Activated CD4-positive, alpha-beta T cell treated with anti-CD3 and anti-CD28 coated beads for 24 hours (primary cell): ENCODE data around the gene HEG1.
A peak's percentile ranks its signal among the peaks of the same experiment; 100 is the strongest.

Experiments
- DNase-seq, 2 donors: peaks; one replicate each; pipeline ENCODE4 v3.0.0-alpha.2; 2020; ENCODE audit warnings: low read depth in 2 of 2

Gene HEG1

DNA sequence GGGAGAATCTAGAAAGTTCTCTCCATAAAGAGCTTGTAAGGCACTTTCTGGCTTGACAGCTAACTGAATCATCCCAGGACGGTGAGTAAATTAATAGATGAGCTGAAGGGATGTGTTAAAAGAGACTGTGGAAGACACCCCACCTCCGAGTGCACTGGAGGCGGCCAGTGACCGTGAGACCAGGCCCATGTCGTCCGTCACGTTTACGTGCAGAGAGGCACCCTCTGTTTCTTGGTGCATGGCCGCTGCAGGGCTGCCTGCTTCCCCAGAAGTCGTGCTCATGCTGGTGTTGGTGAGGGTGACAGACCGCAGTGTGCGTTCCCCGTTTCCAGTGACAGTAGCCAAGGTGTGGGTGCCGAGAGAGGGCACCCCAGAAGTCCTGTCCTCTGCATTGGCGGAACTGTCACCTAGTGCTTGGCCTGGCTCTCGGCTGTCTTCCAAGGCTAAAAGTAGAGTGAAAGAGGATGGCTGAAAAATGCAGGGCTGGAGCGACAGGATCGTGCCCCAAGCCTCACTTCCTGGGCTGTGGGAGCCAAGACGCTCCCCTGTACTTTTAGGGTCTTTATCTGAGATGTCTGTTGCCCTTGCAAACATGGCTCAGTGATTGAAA lies 41.1 kb downstream of the HEG1 start:
- DNase-seq = no peak

GRCh38 chr3:125013095-125013494 lies 42.7 kb downstream of the HEG1 start:
- DNase-seq = no peak

GRCh38 chr3:125011941-125012340 lies 43.9 kb downstream of the HEG1 start:
- no peak for DNase-seq

GRCh38 chr3:125010393-125010792 lies 45.4 kb downstream of the HEG1 start:
- DNase-seq = no peak

- DNase-seq = no peak
Measured at GRCh38 chr3:125008766-125009165, 47.0 kb downstream of the HEG1 start.

GRCh38 chr3:125006291-125006731 lies 49.5 kb downstream of the HEG1 start:
- DNase-seq = no peak

DNA sequence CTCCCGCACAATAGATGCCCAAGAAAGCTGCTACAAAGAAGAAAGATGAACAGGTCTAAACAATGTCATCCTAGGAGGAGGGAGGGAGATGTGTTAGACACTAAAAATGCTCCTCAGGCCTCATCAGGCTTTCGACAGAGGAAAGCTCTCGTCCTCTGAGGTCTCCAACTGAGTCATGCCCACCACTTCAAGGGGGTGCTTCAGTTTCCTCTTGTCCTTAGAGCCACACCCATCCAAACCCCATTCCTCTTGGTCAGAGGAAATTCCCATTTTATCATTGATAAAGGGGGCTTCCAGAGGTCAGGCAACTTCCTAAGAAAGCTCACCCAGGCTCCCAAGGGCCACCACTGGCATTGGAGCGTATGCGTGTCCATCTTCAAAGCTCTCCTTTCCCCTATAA lies 50.1 kb downstream of the HEG1 start:
- no peak for DNase-seq

GRCh38 chr3:125005222-125005621 lies 50.6 kb downstream of the HEG1 start:
- no peak for DNase-seq

DNA sequence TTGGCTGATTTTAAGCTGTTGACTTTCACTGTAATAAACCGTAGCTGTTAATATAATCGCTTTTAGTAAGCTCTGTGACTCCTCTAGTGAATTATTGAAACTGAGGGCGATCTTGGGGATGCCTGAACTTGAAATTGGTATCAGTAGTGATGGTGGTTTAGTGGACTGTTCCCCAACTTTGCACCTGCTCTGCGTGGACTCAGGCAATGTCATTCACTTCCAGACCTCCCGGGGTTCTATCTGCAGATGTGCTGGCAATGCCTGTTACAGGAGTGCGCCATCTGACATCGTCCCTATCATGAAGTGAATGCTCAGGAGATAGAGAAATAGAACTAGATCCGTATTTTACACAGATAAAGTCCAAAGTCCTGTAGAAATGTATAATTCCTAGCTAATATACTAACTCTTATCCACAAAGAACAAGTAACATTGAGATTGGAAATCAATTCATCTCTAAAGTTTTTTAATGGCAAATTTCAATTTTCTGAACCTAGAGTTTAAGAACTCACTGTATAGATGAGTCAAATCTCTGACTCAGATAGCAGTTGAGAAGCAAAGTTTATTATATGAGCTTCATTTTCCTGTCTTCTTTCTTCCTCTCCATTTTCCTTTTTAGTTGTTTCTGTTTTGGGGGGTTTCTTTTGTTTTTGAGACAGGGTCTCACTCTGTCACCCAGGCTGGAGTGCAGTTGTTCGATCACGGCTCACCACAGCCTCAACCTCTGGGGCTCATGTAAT lies 51.8 kb downstream of the HEG1 start:
- no peak for DNase-seq

GRCh38 chr3:125003369-125003853 lies 52.4 kb downstream of the HEG1 start:
- no peak for DNase-seq

DNA sequence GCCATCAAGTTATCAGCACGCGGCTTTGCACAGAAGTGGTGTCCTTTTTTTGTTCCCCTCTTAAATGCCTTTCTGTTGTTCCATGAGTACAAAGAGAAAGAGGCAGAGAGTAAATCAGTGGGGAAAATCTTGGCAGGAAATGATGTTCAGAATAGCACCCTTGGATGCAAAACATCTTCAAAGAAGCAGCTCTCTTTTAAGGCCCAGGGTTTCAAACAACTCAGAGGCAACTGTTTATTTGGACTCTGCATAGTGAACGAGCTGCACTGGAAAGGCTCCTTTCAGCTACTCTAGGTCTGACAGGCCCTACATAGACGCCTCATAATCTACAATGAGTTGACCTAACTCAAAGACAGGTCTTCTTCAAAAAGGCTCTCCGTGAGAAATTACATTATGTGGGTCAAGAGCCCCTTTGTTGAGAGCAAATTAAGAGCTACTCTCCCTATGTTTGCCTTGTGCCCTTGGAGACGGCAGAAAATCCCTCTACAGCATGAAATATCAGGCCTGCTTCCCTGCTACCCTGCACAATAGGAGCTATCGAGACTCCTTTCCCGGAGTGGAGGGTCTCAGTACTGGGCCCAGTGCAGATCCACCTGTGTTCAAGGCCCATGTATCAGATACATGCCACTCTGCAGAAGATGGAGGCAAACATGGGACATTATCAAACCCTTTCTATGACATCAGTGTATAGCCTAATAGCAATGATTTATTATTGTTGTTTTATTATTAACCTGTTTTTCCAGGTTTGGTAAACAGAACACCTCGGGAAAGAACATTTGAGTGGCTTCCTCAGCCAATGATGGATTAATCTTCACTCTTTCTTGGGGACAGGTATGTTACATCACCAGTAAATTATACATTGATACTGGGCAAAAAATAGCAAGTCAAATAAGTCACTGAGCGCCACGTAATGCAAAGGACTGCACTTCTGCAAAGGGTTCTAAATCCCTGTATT lies 53.1 kb downstream of the HEG1 start:
- no peak for DNase-seq

DNA sequence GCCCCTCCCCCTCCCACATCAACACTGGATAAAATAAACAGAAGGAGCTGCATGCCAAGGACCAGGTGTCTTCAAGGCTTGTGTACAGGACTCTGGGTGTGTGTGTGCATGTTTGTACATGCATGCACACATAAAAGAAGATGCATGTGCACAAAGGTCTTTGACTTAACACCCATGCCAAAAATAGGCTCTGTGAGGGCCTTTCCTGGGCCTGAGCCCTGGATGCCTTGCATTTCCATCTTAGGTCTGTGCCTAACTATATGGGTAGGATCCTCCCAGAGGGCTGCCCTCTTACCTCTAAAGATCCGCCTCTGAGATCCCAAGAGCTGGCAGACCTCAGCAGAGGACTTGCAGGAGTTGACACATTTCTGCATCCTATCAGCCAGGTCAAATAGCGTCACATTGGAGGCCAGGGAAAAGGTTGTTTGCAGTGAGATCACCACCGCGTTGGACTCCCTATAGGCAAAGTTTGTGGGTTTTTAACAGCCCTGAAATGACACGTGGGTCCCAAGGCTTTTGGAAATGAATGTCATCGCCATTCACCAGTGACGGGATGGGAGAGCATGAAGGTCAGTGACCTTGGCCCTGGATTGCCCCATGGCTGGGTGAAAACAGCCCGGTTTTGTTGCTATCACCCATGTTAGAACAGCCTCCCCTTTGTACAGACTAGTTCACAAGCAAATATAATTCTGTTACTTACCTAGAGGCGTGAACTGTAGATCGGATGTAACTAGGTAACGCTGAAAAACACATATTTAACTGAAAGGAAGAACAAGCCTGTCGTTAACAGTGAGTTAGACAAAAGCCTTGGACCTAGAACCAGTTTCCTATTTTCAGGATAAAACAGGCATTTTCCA lies 54.0 kb downstream of the HEG1 start:
- DNase-seq = no peak

DNA sequence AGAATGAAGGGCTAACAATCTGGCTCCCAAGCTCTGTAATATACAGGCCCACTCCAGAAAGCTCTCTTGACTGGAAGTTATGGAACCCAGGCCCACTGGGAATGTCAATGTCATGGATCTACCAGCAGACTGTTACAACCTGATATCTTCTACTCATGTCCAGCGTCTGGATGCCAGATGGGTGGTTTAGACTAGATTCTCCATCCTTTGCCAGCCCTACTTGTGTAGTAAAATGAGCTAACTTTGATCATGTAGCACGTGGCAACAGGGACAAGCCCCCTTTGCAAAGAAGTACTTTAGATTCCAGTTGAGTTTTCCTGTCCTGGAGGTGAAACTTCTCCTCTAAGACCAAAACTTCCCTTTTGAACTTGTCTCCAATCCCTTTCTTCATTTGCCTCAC lies 55.1 kb downstream of the HEG1 start:
- DNase-seq = no peak

- DNase-seq = no peak
Measured at GRCh38 chr3:124999897-125000435, 55.8 kb downstream of the HEG1 start.

DNA sequence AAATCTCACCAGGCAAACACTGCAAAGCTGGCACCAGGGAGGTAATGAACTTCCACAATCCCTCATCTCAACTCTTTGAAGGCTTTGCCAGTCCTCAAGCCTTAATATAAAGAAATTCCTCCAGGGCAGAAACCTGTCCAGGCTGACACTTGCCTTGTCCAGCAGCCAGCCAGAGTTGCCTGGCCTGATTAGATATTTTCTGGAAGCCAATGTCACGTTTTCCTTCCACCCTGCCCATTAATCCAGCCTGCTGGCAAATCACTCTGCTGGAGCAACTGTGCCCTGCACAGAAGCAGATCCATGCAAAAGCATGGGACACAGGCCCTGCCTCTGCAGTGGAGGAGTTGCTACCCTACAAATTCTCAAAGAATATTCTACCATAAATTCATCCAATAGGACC lies 56.5 kb downstream of the HEG1 start:
- DNase-seq = no peak

- DNase-seq = no peak
Measured at GRCh38 chr3:124998247-124998630, 57.6 kb downstream of the HEG1 start.

GRCh38 chr3:124997303-124998246 lies 58.2 kb downstream of the HEG1 start:
- no peak for DNase-seq

DNA sequence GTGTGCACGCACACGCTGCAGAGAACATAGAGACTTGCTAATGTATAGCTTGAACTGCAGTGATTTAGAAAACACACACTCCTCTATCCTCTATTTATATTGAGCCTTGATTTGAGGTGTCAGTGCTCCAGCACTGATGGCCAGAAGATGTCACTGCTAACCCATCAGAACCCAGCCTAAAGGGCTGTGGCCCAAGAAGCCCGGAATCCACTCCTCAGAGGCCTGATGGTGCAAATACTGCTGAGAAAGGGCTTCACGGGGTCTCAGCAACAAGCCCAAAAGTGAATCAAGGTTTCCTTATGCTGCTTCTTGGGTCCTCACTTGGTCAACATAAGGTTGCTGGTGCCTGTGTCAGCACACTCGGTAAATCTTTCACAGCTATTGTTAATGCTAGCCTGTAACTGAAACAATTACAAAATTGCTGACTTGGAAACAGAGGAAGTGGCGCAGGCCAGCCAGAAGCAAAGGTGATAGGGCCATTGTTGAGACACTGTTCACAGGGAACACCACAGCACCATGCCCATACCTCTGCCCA lies 60.3 kb downstream of the HEG1 start:
- DNase-seq = peak; percentile 11 to 25

GRCh38 chr3:124993466-124993865 lies 62.3 kb downstream of the HEG1 start:
- no peak for DNase-seq

GRCh38 chr3:124992041-124992440 lies 63.8 kb downstream of the HEG1 start:
- DNase-seq = no peak
